Measurements from ENCODE around the gene MBOAT2. TPM values are rescaled to one million over a fixed set of nuclear protein-coding genes. Genes with fewer than 3 reads are reported as not detected.

The MBOAT2 gene
- total RNA-seq, 4 donors from 2014 or later: 5.7 to 12.6 (median 7.4) TPM

DNA sequence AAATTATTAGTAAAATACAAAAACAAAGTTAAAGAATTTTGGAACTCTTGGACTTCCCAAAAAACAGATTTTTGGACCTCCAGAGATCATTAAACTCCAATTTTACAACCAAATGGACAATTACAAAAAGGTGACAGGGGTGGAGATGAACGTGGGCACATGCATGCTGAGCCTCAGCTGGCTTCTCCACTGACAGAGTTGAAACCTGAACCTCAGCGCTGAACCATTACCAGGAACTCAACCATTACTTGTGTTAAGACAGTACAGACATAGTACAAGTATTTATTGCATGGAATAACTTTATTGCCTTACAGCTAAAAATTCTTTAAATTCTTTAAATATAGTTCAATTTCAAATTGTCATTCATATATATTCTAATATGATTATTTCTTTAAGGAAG, 133.0 kb downstream of the MBOAT2 start:
- ATAC-seq (ENCODE audit: low FRiP score) (no peak), DNase-seq (ENCODE audit: low spot score) (no peak)
- TF ChIP-seq, protein P1, sequence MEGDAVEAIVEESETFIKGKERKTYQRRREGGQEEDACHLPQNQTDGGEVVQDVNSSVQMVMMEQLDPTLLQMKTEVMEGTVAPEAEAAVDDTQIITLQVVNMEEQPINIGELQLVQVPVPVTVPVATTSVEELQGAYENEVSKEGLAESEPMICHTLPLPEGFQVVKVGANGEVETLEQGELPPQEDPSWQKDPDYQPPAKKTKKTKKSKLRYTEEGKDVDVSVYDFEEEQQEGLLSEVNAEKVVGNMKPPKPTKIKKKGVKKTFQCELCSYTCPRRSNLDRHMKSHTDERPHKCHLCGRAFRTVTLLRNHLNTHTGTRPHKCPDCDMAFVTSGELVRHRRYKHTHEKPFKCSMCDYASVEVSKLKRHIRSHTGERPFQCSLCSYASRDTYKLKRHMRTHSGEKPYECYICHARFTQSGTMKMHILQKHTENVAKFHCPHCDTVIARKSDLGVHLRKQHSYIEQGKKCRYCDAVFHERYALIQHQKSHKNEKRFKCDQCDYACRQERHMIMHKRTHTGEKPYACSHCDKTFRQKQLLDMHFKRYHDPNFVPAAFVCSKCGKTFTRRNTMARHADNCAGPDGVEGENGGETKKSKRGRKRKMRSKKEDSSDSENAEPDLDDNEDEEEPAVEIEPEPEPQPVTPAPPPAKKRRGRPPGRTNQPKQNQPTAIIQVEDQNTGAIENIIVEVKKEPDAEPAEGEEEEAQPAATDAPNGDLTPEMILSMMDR (IDR thresholded peaks at IDR 0.05): no peak

DNA sequence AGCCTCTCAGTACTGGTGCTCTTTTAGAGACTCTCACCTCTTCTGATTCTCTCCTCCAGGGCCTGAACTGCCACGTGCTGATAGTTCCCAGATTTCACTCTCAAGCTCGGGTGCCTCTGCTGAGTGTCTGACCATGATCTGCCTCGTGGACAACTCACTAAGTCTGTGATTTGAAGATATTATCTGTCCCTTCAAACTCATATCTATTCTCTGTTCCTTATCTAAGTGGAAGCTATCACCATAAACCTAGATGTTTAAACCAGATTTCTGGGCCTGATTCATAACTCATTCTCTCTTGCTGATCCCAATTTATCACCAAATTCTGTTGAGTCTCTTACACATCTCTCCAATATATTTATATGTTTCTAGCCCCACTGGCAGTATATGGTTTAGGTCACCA, 136.1 kb downstream of the MBOAT2 start:
- TF ChIP-seq, protein P1 (IDR thresholded peaks at IDR 0.05): no peak
- ATAC-seq (ENCODE audit: low FRiP score) (no peak), DNase-seq (ENCODE audit: low spot score) (no peak)

DNA sequence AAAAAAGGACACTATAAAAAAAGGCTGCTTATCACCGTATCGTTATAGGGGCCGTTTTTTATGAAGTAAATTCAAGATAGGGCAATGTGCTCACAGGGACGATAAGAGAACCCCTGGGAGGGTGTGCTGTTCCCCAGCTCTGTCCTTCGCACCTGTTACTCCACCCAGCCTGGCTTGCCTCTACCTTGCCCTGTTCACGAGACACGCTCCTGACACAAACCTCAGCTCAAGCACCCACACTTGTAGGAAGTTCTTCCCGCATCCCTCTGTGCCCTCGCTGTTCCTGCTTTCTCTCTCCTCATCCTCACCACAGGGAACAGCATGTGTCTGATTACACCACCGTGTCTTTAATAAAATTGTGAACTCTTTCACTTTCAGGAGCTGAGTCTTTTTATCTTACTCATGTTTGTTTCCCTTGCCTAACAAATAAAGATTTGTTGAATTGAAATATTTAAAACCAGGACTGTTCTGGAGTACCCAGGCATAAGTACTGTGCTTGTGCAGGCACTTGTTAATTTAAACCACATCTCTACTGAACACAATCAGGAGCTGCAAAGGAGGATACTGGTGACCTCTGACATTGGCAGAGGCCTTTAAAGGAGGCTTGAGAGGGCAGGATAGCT, 140.0 kb downstream of the MBOAT2 start:
- ATAC-seq (ENCODE audit: low FRiP score) (no peak), DNase-seq (ENCODE audit: low spot score) (no peak)
- TF ChIP-seq, protein P1 (IDR thresholded peaks at IDR 0.05): no peak

DNA sequence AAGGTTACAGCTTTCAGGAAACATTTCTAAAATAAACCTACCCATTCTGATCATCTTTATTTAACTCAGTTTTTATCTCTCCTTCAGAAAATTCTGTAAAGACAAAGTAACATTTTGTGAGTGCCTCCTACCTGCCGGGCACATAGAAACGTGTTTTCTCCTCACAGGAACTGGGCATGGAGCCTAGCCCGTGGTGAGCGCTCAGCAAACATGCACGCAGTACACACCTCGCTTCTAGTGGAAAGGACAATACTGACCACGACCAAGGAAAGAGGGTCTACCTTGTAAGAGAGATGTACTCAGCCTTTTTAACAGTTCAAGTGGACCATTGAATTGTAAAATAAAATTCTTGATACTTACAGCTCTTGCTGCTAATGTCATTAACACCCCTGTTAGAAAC, 141.3 kb downstream of the MBOAT2 start:
- DNase-seq (ENCODE audit: low spot score): no peak
- ATAC-seq (ENCODE audit: low FRiP score): no peak
- TF ChIP-seq, protein P1 (IDR thresholded peaks at IDR 0.05): no peak

DNA sequence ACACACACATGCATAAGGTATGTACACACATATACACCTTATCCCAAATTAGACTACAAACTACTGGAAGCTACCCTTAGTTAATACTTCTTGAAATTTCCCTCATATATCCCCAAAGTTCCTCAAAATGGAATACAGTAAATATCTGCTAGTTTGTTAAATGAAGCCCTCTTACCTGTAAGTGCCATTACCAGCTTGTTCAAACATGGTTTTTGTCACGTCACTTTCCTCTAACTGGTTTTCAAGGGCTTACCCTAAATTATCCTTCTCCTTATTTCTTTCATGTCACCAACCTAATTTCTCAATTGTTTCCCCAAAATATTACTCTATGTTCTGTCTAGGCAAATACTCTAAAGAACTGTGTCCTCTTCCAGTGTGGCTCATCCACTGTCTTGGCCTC, 141.7 kb downstream of the MBOAT2 start:
- TF ChIP-seq, protein P1 (IDR thresholded peaks at IDR 0.05): no peak
- ATAC-seq (ENCODE audit: low FRiP score): no peak
- no peak for DNase-seq (ENCODE audit: low spot score)

DNA sequence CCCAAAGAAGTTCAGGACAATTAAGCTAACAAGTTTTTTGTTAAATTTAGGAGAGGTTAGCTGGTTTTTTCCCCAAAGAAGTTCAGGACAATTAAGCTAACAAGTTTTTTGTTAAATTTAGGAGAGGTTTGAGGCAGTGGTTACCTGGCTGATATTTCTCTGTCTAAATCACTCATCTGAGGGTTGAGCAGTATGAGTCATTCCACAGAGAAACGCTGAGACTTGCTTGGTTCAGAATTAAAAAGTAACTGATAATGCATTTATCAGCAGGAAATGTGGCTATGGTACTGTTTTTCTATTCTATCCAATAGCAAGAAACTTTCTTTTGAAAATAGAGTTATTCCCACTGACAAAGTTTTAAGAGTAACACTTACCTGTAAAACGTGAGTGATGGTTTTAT, 143.2 kb downstream of the MBOAT2 start:
- no peak for ATAC-seq (ENCODE audit: low FRiP score)
- TF ChIP-seq, protein P1 (IDR thresholded peaks at IDR 0.05): no peak
- no peak for DNase-seq (ENCODE audit: low spot score)

DNA sequence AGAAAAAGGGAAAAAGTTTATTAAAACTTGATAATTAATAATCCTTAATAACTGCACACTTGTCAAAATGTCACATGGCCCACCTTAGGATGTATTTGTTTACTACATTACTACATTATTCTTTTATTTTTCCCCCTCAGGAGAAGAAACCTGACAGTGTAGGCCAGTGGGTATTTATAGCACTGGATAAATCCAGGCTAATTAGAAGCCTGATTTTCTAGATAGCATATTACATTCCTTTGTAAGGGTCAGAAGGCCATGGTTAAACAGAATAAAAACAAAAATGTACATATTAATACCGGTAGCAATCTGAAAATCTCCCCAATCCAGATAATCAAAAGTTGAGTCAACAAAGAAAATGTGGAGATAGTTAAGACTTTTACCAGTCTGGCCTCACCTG, 144.6 kb downstream of the MBOAT2 start:
- DNase-seq (ENCODE audit: low spot score): no peak
- ATAC-seq (ENCODE audit: low FRiP score): no peak
- TF ChIP-seq, protein P1 (IDR thresholded peaks at IDR 0.05): no peak
